GM18519 (cell line): Measurements from ENCODE around the gene WWOX.
"Not testable (repeated sequence)": the region's sequence is repeated elsewhere in the genome, so short reads cannot be mapped to it uniquely, and the experiment has no call there.

ENCODE experiments used
- ATAC-seq: cut with Tn5 transposase; IDR thresholded peaks from one replicate; pipeline ENCODE4 v1.9.1; 2021; ENCODE audit warnings: mild to moderate bottlenecking, moderate library complexity; ENCODE audit not compliant: unreplicated experiment, low FRiP score

The WWOX gene

GRCh38 chr16:79051313-79051712 lies 951.9 kb downstream of the WWOX start:
- ATAC-seq = no peak

GRCh38 chr16:79052198-79052597 lies 952.7 kb downstream of the WWOX start:
- ATAC-seq = not testable (repeated sequence)

GRCh38 chr16:79053577-79053976 lies 954.1 kb downstream of the WWOX start:
- ATAC-seq = no peak

DNA sequence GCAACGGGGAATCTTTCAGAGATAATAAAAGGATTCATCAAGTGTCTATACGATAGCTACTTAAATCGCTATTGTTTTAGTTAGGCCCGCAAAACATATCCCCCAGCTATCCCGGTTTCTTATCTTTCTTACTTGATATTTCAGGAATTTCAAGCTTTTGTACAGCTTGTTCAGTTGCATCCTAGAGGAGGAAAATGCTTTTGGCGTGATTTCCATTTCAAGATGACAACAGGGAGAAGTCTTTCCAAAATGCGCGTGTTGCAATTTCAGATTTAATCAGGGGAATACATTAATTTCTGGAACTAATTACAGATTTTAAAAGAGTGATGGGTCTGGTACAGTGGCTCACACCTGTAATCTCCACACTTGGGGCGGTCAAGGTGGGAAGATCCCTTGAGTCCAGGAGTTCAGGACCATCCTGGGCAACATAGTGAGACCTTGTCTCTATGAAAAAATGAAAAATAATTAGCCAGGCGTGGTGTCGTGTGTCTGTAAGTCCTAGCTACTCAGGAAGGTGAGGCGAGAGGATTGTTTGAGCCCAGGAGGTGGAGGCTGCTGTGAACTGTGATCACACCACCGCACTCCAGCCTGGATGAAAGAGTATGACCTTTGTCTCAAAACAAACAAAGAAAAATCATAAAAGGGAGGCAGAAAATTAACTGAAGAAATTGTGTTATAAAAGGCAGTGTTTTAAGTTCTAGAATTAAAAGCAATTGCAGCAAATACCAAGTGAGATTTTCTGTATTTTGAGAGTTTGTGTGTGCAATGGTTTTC lies 954.9 kb downstream of the WWOX start:
- ATAC-seq = no peak

DNA sequence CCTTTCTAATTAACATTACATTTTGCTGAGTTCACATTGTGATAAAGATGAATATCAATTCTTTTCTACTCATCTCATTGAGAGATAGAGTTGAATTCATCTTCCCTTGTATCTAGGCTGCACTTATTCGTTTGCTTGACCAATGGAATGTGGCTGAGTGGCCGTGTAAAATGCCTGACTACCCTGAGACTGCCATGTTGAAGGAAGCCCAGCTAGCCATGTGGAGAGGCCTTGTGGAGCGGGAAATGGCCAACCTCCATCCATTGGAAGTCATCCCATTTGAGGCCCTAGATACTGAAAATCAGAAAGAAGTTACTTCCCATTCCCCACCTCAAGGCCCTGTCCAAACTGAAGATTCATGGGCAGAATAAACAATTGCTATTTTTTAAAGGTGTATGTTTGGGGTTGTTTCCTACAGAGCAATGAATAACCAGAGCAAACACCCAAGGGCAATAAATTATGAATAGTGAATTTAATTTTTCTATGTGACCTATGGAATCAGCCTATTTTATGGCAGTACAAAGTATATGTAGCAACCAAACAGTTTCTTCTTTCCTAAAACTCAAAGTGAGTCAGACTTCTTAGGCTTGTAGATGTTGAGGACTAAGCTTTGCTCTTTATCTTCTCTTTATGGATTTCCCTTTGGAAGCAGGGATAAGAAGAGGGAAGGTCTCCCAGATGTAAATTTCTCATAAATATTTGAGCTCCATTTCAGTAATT lies 956.0 kb downstream of the WWOX start:
- ATAC-seq = no peak

- ATAC-seq = no peak
These were observed 961.7 kb downstream of the WWOX start for GRCh38 chr16:79061181-79061580.

- no peak for ATAC-seq
These were observed 962.9 kb downstream of the WWOX start for GRCh38 chr16:79062336-79062735.

DNA sequence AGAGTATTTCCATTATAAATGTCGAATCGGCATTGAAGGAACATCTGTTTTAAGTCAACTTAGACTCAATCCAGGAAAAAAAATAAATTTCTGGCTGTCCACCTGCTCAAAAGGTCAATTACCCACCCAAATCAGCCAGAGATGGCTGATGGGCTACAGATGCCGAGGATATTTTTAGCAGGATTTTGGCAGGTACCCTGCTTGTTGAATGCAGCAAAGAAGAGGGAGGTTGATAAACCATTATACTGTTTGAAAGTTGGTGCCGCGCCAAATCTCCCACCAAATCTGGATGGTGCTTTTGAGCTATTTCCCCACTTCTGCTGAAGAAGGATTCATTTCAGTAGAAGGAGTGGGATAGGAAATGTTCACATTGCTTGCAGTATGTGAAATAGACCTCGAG lies 963.4 kb downstream of the WWOX start:
- ATAC-seq = no peak

GRCh38 chr16:79064256-79064972 lies 965.0 kb downstream of the WWOX start:
- ATAC-seq = no peak

- ATAC-seq = no peak
These were observed 967.1 kb downstream of the WWOX start for GRCh38 chr16:79066561-79066960.

GRCh38 chr16:79067600-79067999 lies 968.1 kb downstream of the WWOX start:
- ATAC-seq = no peak

DNA sequence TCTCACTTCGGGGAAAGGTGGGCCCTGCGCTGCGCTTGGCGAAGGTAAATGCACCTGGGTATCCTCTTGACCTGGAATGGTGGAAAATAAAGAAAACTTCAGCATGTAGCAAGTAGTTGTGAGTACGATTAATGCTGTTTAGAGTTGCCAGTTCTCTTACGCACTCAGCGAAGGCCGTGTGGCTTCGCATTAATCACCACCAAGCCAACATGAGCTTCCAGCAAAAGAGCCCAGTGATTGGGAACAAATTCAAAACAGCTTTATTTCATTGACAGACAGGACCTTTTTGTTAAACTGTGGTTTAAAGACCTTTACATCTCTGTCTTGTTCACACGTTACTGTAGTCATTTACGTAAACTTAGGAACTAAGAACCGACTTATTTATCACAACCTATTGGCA lies 969.7 kb downstream of the WWOX start:
- no peak for ATAC-seq

DNA sequence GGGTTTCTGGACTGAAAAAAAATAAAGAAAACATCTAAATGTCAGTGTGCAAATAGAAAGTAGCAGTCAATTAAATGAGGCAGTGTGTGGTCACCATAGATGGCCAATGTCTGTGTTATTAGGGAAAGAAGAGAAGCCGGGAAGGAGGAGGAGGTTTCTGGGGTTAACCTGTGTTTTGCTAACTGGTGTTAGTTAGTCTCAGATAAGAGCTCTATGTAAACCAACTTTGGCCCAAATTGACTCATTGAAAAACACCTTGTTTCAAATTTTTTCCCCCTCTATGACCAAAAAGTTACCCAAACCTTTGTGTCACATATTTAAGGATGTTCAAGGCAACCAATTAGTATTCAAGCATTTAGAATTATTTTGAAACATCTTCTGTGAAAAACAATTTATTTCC lies 970.2 kb downstream of the WWOX start:
- ATAC-seq = no peak

GRCh38 chr16:79071424-79071823 lies 972.0 kb downstream of the WWOX start:
- ATAC-seq = no peak

DNA sequence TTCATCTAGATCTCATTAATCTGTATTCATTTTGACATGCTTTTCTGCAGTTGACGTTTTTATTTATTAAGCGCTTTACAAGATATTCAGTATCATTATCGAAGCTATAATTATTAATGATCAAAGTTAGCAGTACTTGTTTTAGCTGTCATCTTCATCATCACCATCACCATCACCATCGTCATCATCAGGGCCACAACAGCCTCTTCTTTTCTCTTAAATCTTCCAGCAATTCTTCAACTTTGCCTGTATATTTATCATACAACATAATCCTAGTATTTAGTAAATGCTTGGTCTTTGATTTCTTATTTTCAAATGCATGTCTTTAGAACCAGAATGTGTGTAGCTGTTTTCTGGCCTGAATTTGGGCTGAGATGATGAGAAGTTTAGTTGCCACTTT lies 973.1 kb downstream of the WWOX start:
- ATAC-seq = no peak

DNA sequence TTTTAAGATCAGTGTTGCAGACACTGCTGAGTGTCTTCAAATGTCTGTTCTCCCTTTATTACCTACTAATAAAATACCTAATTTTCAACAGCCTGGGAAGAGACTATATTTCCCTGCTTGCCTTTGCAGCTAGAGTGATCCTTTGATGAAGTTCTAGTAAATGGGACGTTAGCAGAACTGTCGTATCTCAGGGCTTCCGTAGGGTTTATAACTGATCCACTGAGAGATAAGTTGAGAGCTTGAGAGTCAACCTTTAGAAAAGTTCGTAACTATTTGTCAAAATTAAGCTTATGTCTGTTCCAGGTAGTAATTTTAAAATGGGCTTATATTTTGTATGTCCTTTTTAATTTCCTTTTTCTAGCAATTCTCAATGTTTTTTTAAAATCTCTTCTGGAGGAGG lies 974.1 kb downstream of the WWOX start:
- no peak for ATAC-seq

- ATAC-seq = no peak
These were observed 975.1 kb downstream of the WWOX start for GRCh38 chr16:79074541-79074940.

GRCh38 chr16:79074951-79075350 lies 975.5 kb downstream of the WWOX start:
- no peak for ATAC-seq

- no peak for ATAC-seq
These were observed 976.8 kb downstream of the WWOX start for GRCh38 chr16:79076047-79076767.

DNA sequence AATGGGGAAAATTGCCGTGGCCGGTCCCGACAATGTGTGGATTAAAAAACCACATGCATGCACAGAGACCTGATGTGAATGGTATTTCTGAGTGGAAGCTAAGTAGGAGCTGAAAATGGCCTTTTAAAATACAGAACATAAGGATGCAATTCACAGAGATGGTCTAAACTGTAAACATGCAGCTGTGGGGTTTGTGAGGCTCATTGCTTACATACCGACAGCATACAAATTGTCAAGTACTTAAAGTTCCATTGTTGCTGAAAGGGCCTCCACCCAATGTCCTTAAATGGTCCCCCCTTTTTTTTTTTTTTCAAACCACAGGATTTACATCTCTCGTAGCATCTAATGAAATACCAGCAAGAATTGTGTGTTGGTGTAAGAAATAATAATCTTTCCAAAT lies 977.9 kb downstream of the WWOX start:
- no peak for ATAC-seq
